Inferior parietal cortex (tissue), 1 donor: ENCODE data around the gene ATP1B1.
"Not testable (repeated sequence)": the region's sequence is repeated elsewhere in the genome, so short reads cannot be mapped to it uniquely, and the experiment has no call there.

Experiments
- DNase-seq: peaks from one replicate; pipeline ENCODE4 v3.0.0-alpha.2; 2016; ENCODE audit errors: extremely low spot score

ATP1B1 gene

GRCh38 chr1:169115891-169116585 lies 9.5 kb downstream of the ATP1B1 start:
- no peak for DNase-seq

GRCh38 chr1:169117014-169117413 lies 10.5 kb downstream of the ATP1B1 start:
- no peak for DNase-seq

- no peak for DNase-seq
Observed at GRCh38 chr1:169117599-169117998, 11.1 kb downstream of the ATP1B1 start.

- DNase-seq, result no peak
Observed at GRCh38 chr1:169118227-169118626, 11.7 kb downstream of the ATP1B1 start.

- DNase-seq, result no peak
Observed at GRCh38 chr1:169119405-169119804, 12.9 kb downstream of the ATP1B1 start.

- no peak for DNase-seq
Observed at GRCh38 chr1:169120066-169120465, 13.6 kb downstream of the ATP1B1 start.

GRCh38 chr1:169121146-169121923 lies 14.8 kb downstream of the ATP1B1 start:
- DNase-seq, result no peak

- no peak for DNase-seq
Observed at GRCh38 chr1:169122976-169123375, 16.5 kb downstream of the ATP1B1 start.

GRCh38 chr1:169124459-169124858 lies 18.0 kb downstream of the ATP1B1 start:
- no peak for DNase-seq

- DNase-seq, result not testable (repeated sequence)
Observed at GRCh38 chr1:169125597-169125996, 19.1 kb downstream of the ATP1B1 start.

- no peak for DNase-seq
Observed at GRCh38 chr1:169126335-169126734, 19.8 kb downstream of the ATP1B1 start.

- no peak for DNase-seq
Observed at GRCh38 chr1:169127305-169127704, 20.8 kb downstream of the ATP1B1 start.

- DNase-seq, result no peak
Observed at GRCh38 chr1:169128562-169128961, 22.1 kb downstream of the ATP1B1 start.

GRCh38 chr1:169129109-169129784 lies 22.8 kb downstream of the ATP1B1 start:
- no peak for DNase-seq

GRCh38 chr1:169130683-169131082 lies 24.2 kb downstream of the ATP1B1 start:
- DNase-seq, result no peak

GRCh38 chr1:169132512-169133227 lies 26.2 kb downstream of the ATP1B1 start:
- DNase-seq, result no peak

- no peak for DNase-seq
Observed at GRCh38 chr1:169133228-169133576, 26.7 kb downstream of the ATP1B1 start.

- DNase-seq, result no peak
Observed at GRCh38 chr1:169133801-169134502, 27.5 kb downstream of the ATP1B1 start.

GRCh38 chr1:169137357-169137756 lies 30.9 kb downstream of the ATP1B1 start:
- no peak for DNase-seq

- DNase-seq, result no peak
Observed at GRCh38 chr1:169138866-169139670, 32.6 kb downstream of the ATP1B1 start.

GRCh38 chr1:169141356-169141755 lies 34.9 kb downstream of the ATP1B1 start:
- DNase-seq, result no peak
